Lower leg skin (tissue), 3 donors: ENCODE measurements around the gene RPL36A.

Source experiments
- CTCF ChIP-seq, 3 donors: fragments of 450-650 bp; IDR thresholded peaks; one replicate each; pipeline ENCODE4 v1.5.1; 2016; ENCODE audit warnings: antibody characterized with exemption in 3 of 3, mild to moderate bottlenecking in 3 of 3, moderate library complexity in 2 of 3
- POLR2A ChIP-seq, 2 donors: fragments of 450-650 bp; IDR thresholded peaks; one replicate each; pipeline ENCODE4 v1.6.1; 2016 to 2017; ENCODE audit warnings: antibody characterized with exemption in 2 of 2, mild to moderate bottlenecking in 1 of 2, moderate library complexity in 1 of 2

- no peak for TF ChIP-seq CTCF (IDR thresholded peaks at IDR 0.05)
- peak in 1 of 2 donors; percentile 55 for TF ChIP-seq POLR2A (IDR thresholded peaks at IDR 0.05)
These were observed at the start of gene RPL36A for GRCh38 chrX:101390664-101391525.
